GDM1 (cell line): Measurements from ENCODE around the gene PHLDB2.

Source experiments
- DNase-seq: peaks from one replicate; lab custom pipeline; 2025; lab: John Stamatoyannopoulos, UW

PHLDB2 gene

DNA sequence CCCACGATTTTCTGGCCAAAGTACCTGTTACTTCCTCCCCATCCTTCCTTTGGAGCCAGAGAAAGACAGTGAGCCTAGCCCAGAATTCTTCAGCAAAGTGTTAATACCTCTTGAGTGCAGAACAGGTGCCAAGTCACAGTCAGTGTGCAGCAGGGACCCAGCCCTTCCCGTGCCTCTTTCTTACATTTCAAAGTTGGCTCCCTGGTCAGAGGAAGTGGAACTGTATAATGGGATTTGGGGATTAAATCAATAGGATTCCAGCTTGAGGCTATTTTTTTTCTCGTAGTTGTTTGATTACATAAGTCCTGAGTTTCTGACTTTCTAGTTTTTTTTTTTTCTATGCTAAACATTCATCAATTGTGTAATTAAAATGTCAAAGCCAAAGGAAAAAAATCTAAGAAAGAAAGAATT is 67.2 kb downstream of the PHLDB2 start:
- DNase-seq, result no peak

GRCh38 chr3:111928613-111929012 is 69.5 kb downstream of the PHLDB2 start:
- no peak for DNase-seq

GRCh38 chr3:111929484-111929883 is 70.4 kb downstream of the PHLDB2 start:
- DNase-seq, result no peak

DNA sequence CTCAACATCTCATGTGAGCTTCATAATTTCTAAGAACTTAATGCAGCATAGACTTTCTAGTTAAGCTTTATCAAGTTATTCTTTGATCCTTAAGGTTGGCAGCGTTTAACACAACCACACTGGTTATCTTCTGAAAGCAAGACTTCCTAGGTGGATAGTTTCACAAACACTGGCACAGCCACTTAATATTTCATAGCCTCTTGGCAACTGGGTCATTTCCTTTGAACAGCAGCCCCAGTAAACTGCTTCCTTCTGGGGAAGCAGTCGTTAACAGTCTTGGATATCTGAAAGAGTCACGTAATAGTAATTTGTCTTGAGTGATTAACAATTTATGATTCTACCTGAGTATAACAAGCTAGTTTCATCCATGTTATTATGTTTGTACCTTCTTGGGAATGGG is 73.9 kb downstream of the PHLDB2 start:
- DNase-seq, result no peak

- DNase-seq, result no peak
These were observed 77.3 kb downstream of the PHLDB2 start for GRCh38 chr3:111936191-111936841.

DNA sequence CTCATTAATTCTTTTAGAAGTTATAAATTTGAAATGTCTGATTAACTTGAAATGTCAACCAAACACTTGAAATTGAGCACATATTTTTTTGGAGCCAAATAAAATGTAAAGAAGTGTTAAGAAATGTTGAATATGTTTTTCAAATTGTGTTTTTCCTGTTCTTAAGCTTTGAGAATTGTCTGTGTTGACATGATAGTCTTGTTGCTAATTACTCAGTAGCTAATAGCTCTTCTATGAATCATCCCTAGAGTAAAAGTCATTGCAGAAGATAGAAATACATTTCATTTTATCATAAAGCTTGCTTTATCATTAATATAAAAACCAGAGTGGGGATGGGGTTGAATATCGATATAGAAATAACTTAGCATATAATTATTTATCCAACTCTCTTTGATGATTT is 77.9 kb downstream of the PHLDB2 start:
- DNase-seq, result no peak

GRCh38 chr3:111937871-111938270 is 78.8 kb downstream of the PHLDB2 start:
- DNase-seq, result no peak

DNA sequence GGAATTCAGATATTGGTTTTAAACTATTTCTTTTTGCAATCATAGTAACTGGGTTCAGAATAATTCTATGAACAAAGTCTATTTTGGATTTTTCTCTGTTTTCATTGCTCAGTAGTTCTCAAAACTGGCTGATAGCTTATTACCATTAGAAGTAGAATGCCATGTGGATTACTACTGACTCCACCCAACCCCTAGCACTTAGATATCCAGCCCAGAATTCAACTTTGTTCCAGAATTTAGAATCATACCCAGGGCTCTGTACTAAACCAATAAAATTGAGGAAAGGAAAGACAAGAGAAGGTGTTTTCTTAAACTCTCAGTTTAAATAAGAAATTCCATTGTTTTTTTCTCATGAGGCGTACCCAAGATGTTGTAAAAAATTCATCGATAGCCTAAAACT is 80.8 kb downstream of the PHLDB2 start:
- DNase-seq, result no peak

DNA sequence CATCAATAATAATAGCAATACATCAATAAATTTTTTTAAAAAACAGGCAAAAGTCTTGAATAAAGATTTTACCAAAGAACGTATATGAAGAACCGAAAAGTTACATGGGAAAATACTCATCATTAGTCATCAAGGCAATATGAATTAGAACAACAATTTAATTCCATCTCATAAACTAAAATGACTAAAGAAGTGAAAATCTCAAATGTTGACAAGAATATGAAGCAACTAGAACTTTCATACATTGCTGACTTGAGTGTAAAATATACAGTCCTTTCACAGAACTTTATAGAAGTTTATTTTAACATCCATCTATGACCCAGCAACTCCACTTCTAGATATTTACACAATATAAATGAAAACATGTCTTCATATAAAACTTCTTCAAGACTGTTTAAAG is 84.5 kb downstream of the PHLDB2 start:
- DNase-seq, result no peak

DNA sequence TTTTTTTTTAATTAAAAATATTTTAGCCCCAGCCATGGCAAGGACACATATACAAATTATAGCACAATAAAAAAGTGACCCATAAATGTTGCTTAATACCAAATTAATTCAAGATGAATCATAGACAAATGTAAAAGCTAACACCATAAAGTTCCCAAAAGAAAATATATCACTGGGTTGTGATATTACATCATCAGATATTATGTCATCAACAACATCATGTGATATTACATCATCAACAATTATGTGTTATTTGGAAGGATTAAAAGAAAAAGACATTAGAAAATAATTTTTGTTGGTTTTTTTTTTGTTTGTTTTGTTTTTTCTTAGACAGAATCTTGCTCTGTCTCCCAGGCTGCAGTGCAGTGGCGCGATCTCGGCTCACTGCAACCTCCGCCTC is 85.3 kb downstream of the PHLDB2 start:
- DNase-seq, result no peak

- no peak for DNase-seq
These were observed 88.2 kb downstream of the PHLDB2 start for GRCh38 chr3:111947231-111947630.

DNA sequence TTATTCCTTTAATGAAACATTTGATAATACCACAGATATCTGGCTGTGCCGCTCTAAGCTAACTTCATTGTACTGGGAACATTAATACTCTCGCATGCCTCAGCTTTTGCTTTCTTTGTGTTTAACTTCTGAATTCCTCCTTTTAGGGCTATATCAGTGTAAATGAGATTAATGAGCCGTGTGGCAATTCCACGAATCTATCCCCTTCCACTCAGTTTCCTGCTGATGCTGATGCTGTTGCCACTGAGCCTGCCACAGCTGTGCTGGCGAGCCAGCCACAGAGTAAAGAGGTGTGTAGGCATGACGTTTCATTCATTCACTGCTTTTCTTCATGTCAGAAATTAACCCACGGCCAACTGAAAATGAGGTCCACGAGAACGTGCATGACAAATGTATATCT is 89.7 kb downstream of the PHLDB2 start:
- DNase-seq, result no peak

GRCh38 chr3:111949712-111950111 is 90.6 kb downstream of the PHLDB2 start:
- DNase-seq, result no peak

DNA sequence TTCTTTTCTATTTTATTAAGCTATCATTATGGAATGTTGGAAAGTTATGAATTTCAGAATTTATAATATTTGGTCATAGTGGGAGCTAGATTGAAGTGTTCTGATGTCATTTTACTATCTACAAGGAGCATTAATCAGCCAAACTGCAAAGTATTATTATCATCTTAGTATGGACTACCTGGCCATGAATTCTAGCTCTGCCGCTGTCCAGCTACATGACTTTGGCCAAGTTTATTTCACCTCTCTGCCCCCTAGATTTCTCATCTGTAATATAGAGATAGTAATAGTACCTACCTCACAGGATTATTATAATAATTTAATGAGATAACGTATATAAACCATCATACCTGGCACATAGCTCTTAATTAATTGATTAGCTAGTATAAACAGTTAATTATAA is 92.0 kb downstream of the PHLDB2 start:
- no peak for DNase-seq

GRCh38 chr3:111952086-111952485 is 93.0 kb downstream of the PHLDB2 start:
- DNase-seq, result no peak

GRCh38 chr3:111952866-111953450 is 93.9 kb downstream of the PHLDB2 start:
- DNase-seq, result no peak

DNA sequence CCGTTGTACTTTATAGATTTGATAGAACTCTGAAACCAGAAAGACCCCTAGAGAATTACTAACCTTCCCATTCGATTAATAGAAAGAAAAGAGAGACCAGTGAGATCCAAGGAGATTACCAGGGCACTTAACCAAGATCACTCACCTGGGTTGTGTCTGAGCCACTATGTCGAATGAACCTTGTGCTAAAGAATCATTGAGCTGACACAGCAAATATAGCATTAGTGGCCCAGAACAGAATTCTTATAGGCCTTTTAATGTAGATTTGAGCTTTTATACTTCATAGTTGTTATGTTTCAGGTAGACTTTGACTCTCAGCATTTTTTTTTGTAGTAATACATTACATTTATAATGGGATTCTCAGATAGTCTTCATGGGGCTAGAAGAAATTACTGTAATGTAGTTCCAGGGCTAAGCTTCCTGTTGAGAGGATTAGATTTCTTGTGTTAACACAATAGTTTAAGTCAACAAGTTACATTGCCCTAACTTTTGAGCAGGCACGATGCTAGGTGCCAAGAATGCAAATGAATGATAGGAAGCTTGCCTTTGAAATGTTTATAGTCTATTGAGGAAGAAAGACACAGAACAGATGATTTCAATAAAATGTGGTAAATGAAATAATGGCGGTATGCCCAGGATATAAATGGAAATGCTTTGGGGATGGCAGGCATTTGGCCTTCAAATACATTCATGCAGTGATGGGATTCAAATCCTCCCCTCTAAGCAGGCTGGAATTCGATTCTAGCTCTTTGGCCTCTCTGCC is 95.3 kb downstream of the PHLDB2 start:
- DNase-seq, result no peak

DNA sequence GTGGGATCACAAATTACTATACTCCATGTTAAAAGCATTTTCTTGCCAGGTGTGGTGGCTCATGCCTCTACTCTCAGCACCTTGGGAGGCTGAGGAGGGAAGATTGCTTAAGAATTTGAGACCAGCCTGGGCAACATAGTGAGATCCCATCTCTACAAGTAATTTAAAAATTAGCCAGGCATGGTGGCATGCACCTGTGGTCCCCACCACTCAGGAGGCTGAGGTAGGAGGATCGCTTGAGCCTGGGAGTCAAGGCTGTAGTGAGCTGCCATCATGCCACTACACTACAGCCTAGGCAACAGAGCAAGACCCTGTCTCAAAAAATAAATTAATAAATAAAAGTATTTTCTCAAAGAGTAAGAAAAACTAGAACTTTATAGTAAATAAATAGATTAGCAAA is 96.8 kb downstream of the PHLDB2 start:
- no peak for DNase-seq

- no peak for DNase-seq
These were observed 97.4 kb downstream of the PHLDB2 start for GRCh38 chr3:111956449-111956848.

DNA sequence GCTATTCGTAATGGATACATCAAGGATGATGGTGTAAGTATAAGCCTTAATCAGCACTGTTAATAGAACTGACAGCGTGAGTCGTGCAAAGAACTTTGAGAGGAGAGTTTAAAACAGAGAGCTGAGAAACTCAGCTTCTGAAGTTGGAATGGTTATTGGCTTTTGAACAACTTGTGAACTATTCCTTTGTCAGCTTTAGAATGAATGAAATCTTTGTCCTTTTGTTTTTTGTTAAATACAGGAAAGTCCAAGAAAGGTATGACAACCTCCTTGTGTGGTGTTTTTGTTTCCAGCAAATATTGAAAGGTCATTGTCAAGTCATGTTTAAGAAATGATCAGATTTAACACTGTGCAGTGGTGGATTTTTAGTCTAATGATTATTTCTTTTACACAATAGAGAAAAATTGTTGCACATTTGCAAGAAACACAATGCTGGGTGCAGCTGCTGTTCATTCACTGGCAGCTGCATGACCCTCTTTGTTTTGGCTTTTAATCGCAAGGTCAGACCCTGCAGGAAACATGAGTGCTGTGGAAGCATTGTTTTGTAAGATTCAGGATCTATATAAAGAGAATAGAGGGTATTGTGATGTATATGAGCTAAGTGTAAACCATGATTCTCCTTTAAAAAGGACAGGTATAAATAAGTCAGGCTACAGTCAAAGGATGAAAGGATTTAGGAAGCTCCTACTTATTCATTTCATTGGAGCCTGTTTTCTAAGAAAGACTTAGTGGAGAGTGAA is 98.1 kb downstream of the PHLDB2 start:
- no peak for DNase-seq

DNA sequence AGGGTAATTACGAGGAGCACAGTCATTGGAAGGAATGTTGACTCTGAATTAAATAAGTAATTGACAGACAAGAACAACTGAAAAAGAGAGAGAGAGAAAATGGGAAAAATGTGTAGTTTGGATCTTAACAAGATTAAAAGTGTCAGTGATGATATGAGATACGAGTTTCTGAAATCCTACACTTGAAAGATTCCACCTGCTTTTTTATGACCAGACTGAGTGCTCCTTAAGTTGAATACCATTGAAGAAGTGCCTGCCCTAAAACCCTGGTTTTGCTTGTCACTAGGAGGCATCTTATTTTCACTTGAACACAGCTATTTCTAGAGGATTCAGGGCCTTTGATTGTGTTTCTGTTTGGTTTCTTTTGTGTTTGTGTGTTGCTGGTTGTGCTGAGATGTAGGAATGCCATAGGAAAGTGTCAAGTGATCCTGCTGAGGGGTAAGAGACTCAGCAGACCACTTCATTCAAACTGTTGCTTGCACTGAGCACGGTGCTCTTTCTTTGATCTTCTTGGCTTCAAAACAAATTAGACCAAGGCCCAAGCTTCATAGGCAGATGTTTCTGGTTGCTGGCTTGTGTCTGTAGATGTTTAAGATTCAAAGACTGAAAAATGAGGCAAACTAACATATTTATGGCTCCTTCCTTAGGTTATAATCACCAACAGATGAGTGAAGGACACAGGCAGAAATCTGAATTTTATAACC is 102.5 kb downstream of the PHLDB2 start:
- DNase-seq, result no peak

GRCh38 chr3:111963424-111963823 is 104.4 kb downstream of the PHLDB2 start:
- DNase-seq, result no peak
